SH-SY5Y (cell line): ENCODE results near the gene STXBP6.

Source experiments
- GATA2 ChIP-seq: IDR thresholded peaks from 2 replicates; pipeline ENCODE4 v1.6.1; 2011; ENCODE audit warnings: mild to moderate bottlenecking, low read depth, low read length
- GATA3 ChIP-seq: IDR thresholded peaks from 2 replicates; pipeline ENCODE4 v1.6.1; 2011; ENCODE audit warnings: low read depth, mild to moderate bottlenecking, low read length, moderate library complexity

DNA sequence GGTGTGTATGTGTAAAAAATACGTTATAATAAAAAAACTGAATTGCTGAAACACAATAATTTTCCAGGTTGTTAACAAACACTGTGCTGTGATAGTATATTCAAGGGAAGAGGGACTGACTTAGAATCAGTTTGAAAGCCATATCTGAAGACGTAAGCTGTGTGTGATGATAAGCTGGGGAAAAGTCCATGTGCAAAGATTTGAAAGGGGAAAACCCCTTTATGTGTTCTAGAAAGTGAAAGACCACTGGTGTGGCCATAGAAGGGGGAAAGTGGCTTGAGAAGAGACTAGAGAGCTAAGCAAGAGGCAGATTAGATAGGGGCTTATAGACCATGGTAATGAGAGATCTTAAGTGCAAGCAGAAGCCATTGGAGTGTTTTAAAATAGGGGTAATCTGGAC, 220.1 kb downstream of the STXBP6 start:
- TF ChIP-seq GATA3 (no peak), GATA2 (no peak)
